COLO668 (cell line): ENCODE data around the gene TBX3.

Experiments used
- DNase-seq: peaks from one replicate; lab custom pipeline; 2025; ENCODE audit not compliant: unreplicated experiment; lab: John Stamatoyannopoulos, UW

TBX3 gene

GRCh38 chr12:114682785-114683708, 928 bp downstream of the TBX3 start:
- no peak for DNase-seq

GRCh38 chr12:114682106-114682784, 1.7 kb downstream of the TBX3 start:
- no peak for DNase-seq

GRCh38 chr12:114681116-114681871, 2.7 kb downstream of the TBX3 start:
- no peak for DNase-seq

- DNase-seq = no peak
Measured at GRCh38 chr12:114680604-114681069, 3.3 kb downstream of the TBX3 start.

- no peak for DNase-seq
Measured at GRCh38 chr12:114679942-114680341, 4.0 kb downstream of the TBX3 start.

- no peak for DNase-seq
Measured at GRCh38 chr12:114679452-114679875, 4.5 kb downstream of the TBX3 start.

- DNase-seq = no peak
Measured at GRCh38 chr12:114678718-114679117, 5.3 kb downstream of the TBX3 start.

GRCh38 chr12:114678028-114678427, 5.9 kb downstream of the TBX3 start:
- no peak for DNase-seq

- DNase-seq = no peak
Measured at GRCh38 chr12:114676142-114676741, 7.7 kb downstream of the TBX3 start.

- no peak for DNase-seq
Measured at GRCh38 chr12:114674251-114675047, 9.5 kb downstream of the TBX3 start.

GRCh38 chr12:114673901-114674250, 10.1 kb downstream of the TBX3 start:
- DNase-seq = no peak

- no peak for DNase-seq
Measured at GRCh38 chr12:114673169-114673833, 10.7 kb downstream of the TBX3 start.

- no peak for DNase-seq
Measured at GRCh38 chr12:114672817-114673168, 11.2 kb downstream of the TBX3 start.

GRCh38 chr12:114671443-114672411, 12.2 kb downstream of the TBX3 start:
- DNase-seq = no peak

- DNase-seq = no peak
Measured at GRCh38 chr12:114671066-114671442, 12.9 kb downstream of the TBX3 start.

GRCh38 chr12:114670291-114670980, 13.5 kb downstream of the TBX3 start:
- DNase-seq = no peak

GRCh38 chr12:114669401-114670290, 14.3 kb downstream of the TBX3 start:
- no peak for DNase-seq
